ENCODE measurements around the gene RBM47.
"Not testable (repeated sequence)": the region's sequence is repeated elsewhere in the genome, so short reads cannot be mapped to it uniquely, and the experiment has no call there.

RBM47 gene

GRCh38 chr4:40486534-40486933 lies 143.1 kb downstream of the RBM47 start:
- no peak for DNase-seq (ENCODE audit: low read depth)

GRCh38 chr4:40484346-40485090 lies 145.1 kb downstream of the RBM47 start:
- DNase-seq (ENCODE audit: low read depth): no peak

GRCh38 chr4:40482985-40483647 lies 146.5 kb downstream of the RBM47 start:
- DNase-seq (ENCODE audit: low read depth): no peak

GRCh38 chr4:40481977-40482376 lies 147.7 kb downstream of the RBM47 start:
- DNase-seq (ENCODE audit: low read depth): no peak

- no peak for DNase-seq (ENCODE audit: low read depth)
Observed at GRCh38 chr4:40480291-40480690, 149.4 kb downstream of the RBM47 start.

GRCh38 chr4:40479378-40479777 lies 150.3 kb downstream of the RBM47 start:
- DNase-seq (ENCODE audit: low read depth): no peak

GRCh38 chr4:40475609-40476008 lies 154.1 kb downstream of the RBM47 start:
- no peak for DNase-seq (ENCODE audit: low read depth)

- DNase-seq (ENCODE audit: low read depth): no peak
Observed at GRCh38 chr4:40473578-40474388, 155.9 kb downstream of the RBM47 start.

- no peak for DNase-seq (ENCODE audit: low read depth)
Observed at GRCh38 chr4:40471923-40472322, 157.7 kb downstream of the RBM47 start.

- no peak for DNase-seq (ENCODE audit: low read depth)
Observed at GRCh38 chr4:40466789-40467188, 162.9 kb downstream of the RBM47 start.

- DNase-seq (ENCODE audit: low read depth): no peak
Observed at GRCh38 chr4:40462326-40462725, 167.3 kb downstream of the RBM47 start.

GRCh38 chr4:40461879-40462278 lies 167.8 kb downstream of the RBM47 start:
- DNase-seq (ENCODE audit: low read depth): no peak

GRCh38 chr4:40461062-40461461 lies 168.6 kb downstream of the RBM47 start:
- no peak for DNase-seq (ENCODE audit: low read depth)

- no peak for DNase-seq (ENCODE audit: low read depth)
Observed at GRCh38 chr4:40458683-40459082, 171.0 kb downstream of the RBM47 start.

- DNase-seq (ENCODE audit: low read depth): no peak
Observed at GRCh38 chr4:40458109-40458508, 171.6 kb downstream of the RBM47 start.

GRCh38 chr4:40455340-40455902 lies 174.2 kb downstream of the RBM47 start:
- DNase-seq (ENCODE audit: low read depth): no peak

- no peak for DNase-seq (ENCODE audit: low read depth)
Observed at GRCh38 chr4:40454816-40455215, 174.8 kb downstream of the RBM47 start.

- DNase-seq (ENCODE audit: low read depth): no peak
Observed at GRCh38 chr4:40453912-40454311, 175.8 kb downstream of the RBM47 start.

GRCh38 chr4:40448875-40449274 lies 180.8 kb downstream of the RBM47 start:
- no peak for DNase-seq (ENCODE audit: low read depth)

- no peak for DNase-seq (ENCODE audit: low read depth)
Observed at GRCh38 chr4:40446839-40447238, 182.8 kb downstream of the RBM47 start.

GRCh38 chr4:40446261-40446750 lies 183.4 kb downstream of the RBM47 start:
- DNase-seq (ENCODE audit: low read depth): not testable (repeated sequence)

GRCh38 chr4:40445671-40446070 lies 184.0 kb downstream of the RBM47 start:
- no peak for DNase-seq (ENCODE audit: low read depth)

All from activated gamma-delta T cell treated with anti-CD3 and anti-CD28 coated beads, Interleukin-2, amount 50 U/mL, for 16 hours (primary cell).